ENCODE results near the gene JAM3. TPM values are rescaled to one million over a fixed set of nuclear protein-coding genes. Genes with fewer than 3 reads are reported as not detected.
A peak's percentile ranks its signal among the peaks of the same experiment; 100 is the strongest.

The JAM3 gene
- total RNA-seq, 1 experiment from 2014 or later, result not detected

GRCh38 chr11:134032501-134033091 lies 36.3 kb upstream of the JAM3 start:
- Mint-ChIP-seq H3K27ac (ENCODE audit: unreplicated experiment) (no peak overlapping the region), H3K36me3 (ENCODE audit: insufficient read depth, unreplicated experiment) (peaks cover 3% of the 10 kb centered on the region), H3K4me1 (ENCODE audit: low read depth, unreplicated experiment) (no peaks in the 10 kb centered on the region), H3K9me3 (ENCODE audit: low read depth, unreplicated experiment) (peaks cover 2% of the 10 kb centered on the region), H3K4me3 (ENCODE audit: low read depth, unreplicated experiment) (no peak overlapping the region), H3K27me3 (ENCODE audit: unreplicated experiment) (peaks cover 65% of the 10 kb centered on the region)
- BruUV-seq (replicated peaks), result no TSS peak
- intact Hi-C loops (cut with micrococcal nuclease; ENCODE audit: unreplicated experiment), result no loop called here
- DNase-seq, result no peak
- CTCF ChIA-PET, result interaction anchor here (0.9 to 1.0 kb wide), 2 partner anchors 18 to 105 kb away, joined by 3 to 4 read pairs; no protein-coding TSS in a partner anchor
- TF ChIP-seq CTCF (IDR thresholded peaks at IDR 0.05; ENCODE audit: unreplicated experiment), result no peak

- Mint-ChIP-seq H3K4me3 (ENCODE audit: low read depth, unreplicated experiment) (no peak overlapping the region), H3K36me3 (ENCODE audit: insufficient read depth, unreplicated experiment) (peaks cover 5% of the 10 kb centered on the region), H3K27ac (ENCODE audit: unreplicated experiment) (no peak overlapping the region), H3K9me3 (ENCODE audit: low read depth, unreplicated experiment) (peaks cover 2% of the 10 kb centered on the region), H3K4me1 (ENCODE audit: low read depth, unreplicated experiment) (no peaks in the 10 kb centered on the region), H3K27me3 (ENCODE audit: unreplicated experiment) (peaks cover 58% of the 10 kb centered on the region)
- no TSS peak for BruUV-seq (replicated peaks)
- DNase-seq, result no peak
- intact Hi-C loops (cut with micrococcal nuclease; ENCODE audit: unreplicated experiment), result no loop called here
- CTCF ChIA-PET, result interaction anchor here (0.9 to 1.0 kb wide), 2 partner anchors 17 to 105 kb away, joined by 3 to 4 read pairs; no protein-coding TSS in a partner anchor
- TF ChIP-seq CTCF (IDR thresholded peaks at IDR 0.05; ENCODE audit: unreplicated experiment), result no peak
These were observed 35.6 kb upstream of the JAM3 start for GRCh38 chr11:134033276-134033675.

- BruUV-seq (replicated peaks), result no TSS peak
- Mint-ChIP-seq H3K27me3 (ENCODE audit: unreplicated experiment) (peaks cover 55% of the 10 kb centered on the region), H3K9me3 (ENCODE audit: low read depth, unreplicated experiment) (peaks cover 2% of the 10 kb centered on the region), H3K27ac (ENCODE audit: unreplicated experiment) (no peak overlapping the region), H3K36me3 (ENCODE audit: insufficient read depth, unreplicated experiment) (peaks cover 5% of the 10 kb centered on the region), H3K4me1 (ENCODE audit: low read depth, unreplicated experiment) (no peaks in the 10 kb centered on the region), H3K4me3 (ENCODE audit: low read depth, unreplicated experiment) (no peak overlapping the region)
- no peak for TF ChIP-seq CTCF (IDR thresholded peaks at IDR 0.05; ENCODE audit: unreplicated experiment)
- DNase-seq, result peak; percentile 57
- CTCF ChIA-PET, result interaction anchor here (0.6 to 1.0 kb wide), 3 partner anchors 16 to 106 kb away, joined by 3 to 4 read pairs (median 3); no protein-coding TSS in a partner anchor
- intact Hi-C loops (cut with micrococcal nuclease; ENCODE audit: unreplicated experiment), result no loop called here
These were observed 35.0 kb upstream of the JAM3 start for GRCh38 chr11:134033696-134034491.

GRCh38 chr11:134034496-134035381 lies 34.1 kb upstream of the JAM3 start:
- no peak for TF ChIP-seq CTCF (IDR thresholded peaks at IDR 0.05; ENCODE audit: unreplicated experiment)
- no peak overlapping the region for H3K27ac Mint-ChIP-seq (ENCODE audit: unreplicated experiment)
- CTCF ChIA-PET, result interaction anchor here (1.0 kb wide), 1 partner anchor 107 kb away, joined by 4 read pairs; no protein-coding TSS in a partner anchor
- no peaks in the 10 kb centered on the region for H3K4me1 Mint-ChIP-seq (ENCODE audit: low read depth, unreplicated experiment)
- BruUV-seq (replicated peaks), result no TSS peak
- no peak overlapping the region for H3K4me3 Mint-ChIP-seq (ENCODE audit: low read depth, unreplicated experiment)
- no peak for DNase-seq
- peaks cover 55% of the 10 kb centered on the region for H3K27me3 Mint-ChIP-seq (ENCODE audit: unreplicated experiment)
- H3K36me3 Mint-ChIP-seq (ENCODE audit: insufficient read depth, unreplicated experiment), result peaks cover 5% of the 10 kb centered on the region
- intact Hi-C loops (cut with micrococcal nuclease; ENCODE audit: unreplicated experiment), result no loop called here
- peaks cover 2% of the 10 kb centered on the region for H3K9me3 Mint-ChIP-seq (ENCODE audit: low read depth, unreplicated experiment)
